ENCODE results near the gene EN2.

DNA sequence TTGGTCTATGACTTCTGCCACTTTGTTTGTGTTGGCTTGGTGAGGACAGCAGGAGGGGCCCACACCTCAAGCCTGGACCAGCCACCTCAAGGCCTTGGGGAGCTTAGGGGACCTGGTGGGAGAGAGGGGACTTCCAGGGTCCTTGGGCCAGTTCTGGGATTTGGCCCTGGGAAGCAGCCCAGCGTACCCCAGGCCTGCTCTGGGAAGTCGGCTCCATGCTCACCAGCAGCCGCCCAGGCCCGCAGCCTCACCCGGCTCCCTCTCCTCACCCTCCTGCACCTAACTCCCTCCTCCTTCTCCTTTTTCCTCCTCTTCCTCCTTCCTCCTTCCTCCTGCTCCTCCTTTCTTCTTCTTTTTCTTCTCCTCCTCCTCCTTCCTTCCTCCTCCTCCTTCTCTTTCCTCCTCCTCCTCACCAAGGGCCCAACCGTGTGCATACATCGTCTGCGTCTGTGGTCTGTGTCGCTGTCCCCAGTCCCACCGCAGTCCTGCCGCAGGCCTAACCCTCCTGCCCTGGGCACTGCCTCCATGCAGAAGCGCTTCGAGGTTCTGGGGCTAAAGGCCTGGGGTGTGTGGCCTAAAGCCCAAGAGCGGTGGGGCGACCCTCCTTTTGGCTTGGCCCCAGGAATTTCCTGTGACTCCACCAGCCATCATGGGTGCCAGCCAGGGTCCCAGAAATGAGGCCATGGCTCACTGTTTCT, 5.3 kb downstream of the EN2 start:
- no peak for TF ChIP-seq CTCF (IDR thresholded peaks at IDR 0.05)
- TF ChIP-seq POLR2AphosphoS5 (IDR thresholded peaks at IDR 0.05): no peak
- TF ChIP-seq POLR2A (IDR thresholded peaks at IDR 0.05): no peak
- TF ChIP-seq EP300 (IDR thresholded peaks at IDR 0.05; ENCODE audit: low read depth): no peak

Data from transverse colon (tissue), 4 donors.